Measurements from ENCODE around the gene ENDOG.

DNA sequence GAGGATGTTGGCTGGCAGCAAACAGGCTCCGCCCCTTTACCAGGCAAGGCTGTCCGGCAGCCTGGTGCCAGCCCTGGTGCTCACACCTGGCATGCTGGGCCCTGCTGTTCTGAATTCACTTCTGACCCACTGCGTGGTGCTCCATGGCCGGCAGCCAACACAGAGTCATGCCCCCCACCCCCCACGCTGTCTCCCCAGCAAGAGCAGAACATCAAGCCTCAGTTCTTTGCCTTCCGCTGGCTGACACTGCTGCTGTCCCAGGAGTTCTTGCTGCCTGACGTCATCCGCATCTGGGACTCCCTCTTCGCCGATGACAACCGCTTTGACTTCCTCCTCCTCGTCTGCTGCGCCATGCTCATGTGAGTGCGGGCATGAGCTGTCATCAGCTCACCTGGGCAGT lies 12.6 kb upstream of the ENDOG start:
- TF ChIP-seq POLR2A (IDR thresholded peaks at IDR 0.05; ENCODE audit: low read length) = no peak
- TF ChIP-seq GATA1 (IDR thresholded peaks at IDR 0.05; ENCODE audit: low read depth, low read length) = no peak

All from erythroblast (primary cell).